Activated B cell treated with CpG ODN at 0.5 μM for 24 hours (primary cell): ENCODE data around the gene PROSER3. TPM values are rescaled to one million over a fixed set of nuclear protein-coding genes. Genes with fewer than 3 reads are reported as not detected.

ENCODE experiments used
- ATAC-seq: fragments of 200-7000 bp; cut with Tn5 transposase; one replicate; pipeline ENCODE4 v1.10.0; 2021; ENCODE audit warnings: low read depth, mild to moderate bottlenecking, moderate library complexity
- CTCF ChIA-PET: fragments of 350-600 bp; sonication (Branson Sonifier 250); formaldehyde crosslinking; loops from one replicate; lab custom pipeline; 2021; ENCODE audit warnings: antibody characterized with exemption; lab: Charles Lee
- POLR2A ChIA-PET: fragments of 350-600 bp; sonication (Branson Sonifier 250); formaldehyde crosslinking; loops from one replicate; lab custom pipeline; 2021; ENCODE audit warnings: antibody characterized with exemption; lab: Charles Lee
- DNase-seq: peaks from one replicate; pipeline ENCODE4 v3.0.0; 2022
- H3K27ac Mint-ChIP-seq: one replicate; pipeline ENCODE4 v1.8.0; 2020; ENCODE audit warnings: mixed read lengths
- H3K27me3 Mint-ChIP-seq: one replicate; pipeline ENCODE4 v1.8.0; 2021; ENCODE audit warnings: mixed read lengths
- H3K36me3 Mint-ChIP-seq: one replicate; pipeline ENCODE4 v1.8.0; 2021; ENCODE audit warnings: low read depth, mixed read lengths
- H3K4me1 Mint-ChIP-seq: one replicate; pipeline ENCODE4 v1.8.0; 2021; ENCODE audit warnings: mixed read lengths
- H3K4me3 Mint-ChIP-seq: one replicate; pipeline ENCODE4 v1.8.0; 2020; ENCODE audit warnings: mild to moderate bottlenecking, mixed read lengths
- H3K9me3 Mint-ChIP-seq: one replicate; pipeline ENCODE4 v1.8.0; 2020; ENCODE audit warnings: mixed read lengths
- intact Hi-C: fragments of 100-400 bp; cut with micrococcal nuclease; formaldehyde crosslinking; loops from one replicate; pipeline ENCODE4 v1.15.1; 2024
- total RNA-seq: library from RNA; stranded (reverse); gene quantifications from 2 replicates; pipeline ENCODE4 v1.2.3, GENCODE V29; 2022
- TF ChIP-seq, protein P1 (sequence below): fragments of 200-600 bp; IDR thresholded peaks from one replicate; pipeline ENCODE4 v1.8.0; 2022; ENCODE audit warnings: antibody characterized with exemption, mild to moderate bottlenecking

Gene PROSER3
- total RNA-seq, 1 donor from 2014 or later = 60.5 TPM

DNA sequence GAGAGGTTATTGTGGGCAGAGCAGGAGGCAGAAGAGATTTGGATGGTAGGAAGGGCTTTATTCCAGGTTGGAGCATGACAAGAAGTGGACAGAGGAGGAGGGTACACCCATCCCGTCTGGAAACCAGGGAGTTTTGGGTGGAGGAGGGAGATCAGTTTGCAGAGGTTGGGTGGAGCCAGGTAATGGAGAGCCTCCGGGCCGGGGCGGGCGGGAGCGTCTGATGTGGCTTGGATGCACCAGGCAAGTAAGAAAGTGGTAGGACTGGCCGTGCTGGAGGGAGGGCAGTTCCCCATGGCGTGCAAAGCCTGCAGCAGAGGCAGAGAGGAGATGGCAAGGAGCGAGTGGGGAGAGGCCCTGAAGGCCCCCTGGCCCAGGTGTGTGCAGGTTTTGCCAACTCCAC, 26.6 kb upstream of the PROSER3 start:
- Mint-ChIP-seq H3K4me3 (no peak overlapping the region), H3K27me3 (no peaks in the 10 kb centered on the region), H3K36me3 (peaks cover 84% of the 10 kb centered on the region), H3K9me3 (no peaks in the 10 kb centered on the region), H3K27ac (peak overlapping the region; percentile 32), H3K4me1 (peaks cover 9% of the 10 kb centered on the region)
- DNase-seq (no peak), ATAC-seq (no peak)
- ChIA-PET POLR2A (interaction anchor here (1.3 to 1.5 kb wide), 2 partner anchors 9 kb away, joined by 5 to 6 read pairs; no protein-coding TSS in a partner anchor), CTCF (no interaction called here)
- TF ChIP-seq, protein P1, sequence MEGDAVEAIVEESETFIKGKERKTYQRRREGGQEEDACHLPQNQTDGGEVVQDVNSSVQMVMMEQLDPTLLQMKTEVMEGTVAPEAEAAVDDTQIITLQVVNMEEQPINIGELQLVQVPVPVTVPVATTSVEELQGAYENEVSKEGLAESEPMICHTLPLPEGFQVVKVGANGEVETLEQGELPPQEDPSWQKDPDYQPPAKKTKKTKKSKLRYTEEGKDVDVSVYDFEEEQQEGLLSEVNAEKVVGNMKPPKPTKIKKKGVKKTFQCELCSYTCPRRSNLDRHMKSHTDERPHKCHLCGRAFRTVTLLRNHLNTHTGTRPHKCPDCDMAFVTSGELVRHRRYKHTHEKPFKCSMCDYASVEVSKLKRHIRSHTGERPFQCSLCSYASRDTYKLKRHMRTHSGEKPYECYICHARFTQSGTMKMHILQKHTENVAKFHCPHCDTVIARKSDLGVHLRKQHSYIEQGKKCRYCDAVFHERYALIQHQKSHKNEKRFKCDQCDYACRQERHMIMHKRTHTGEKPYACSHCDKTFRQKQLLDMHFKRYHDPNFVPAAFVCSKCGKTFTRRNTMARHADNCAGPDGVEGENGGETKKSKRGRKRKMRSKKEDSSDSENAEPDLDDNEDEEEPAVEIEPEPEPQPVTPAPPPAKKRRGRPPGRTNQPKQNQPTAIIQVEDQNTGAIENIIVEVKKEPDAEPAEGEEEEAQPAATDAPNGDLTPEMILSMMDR = no peak
- intact Hi-C loops = no loop called here

- TF ChIP-seq, protein P1 = no peak
- H3K27ac Mint-ChIP-seq = no peak overlapping the region
- H3K4me1 Mint-ChIP-seq = peaks cover 15% of the 10 kb centered on the region
- no peak for ATAC-seq
- H3K4me3 Mint-ChIP-seq = no peak overlapping the region
- H3K27me3 Mint-ChIP-seq = no peaks in the 10 kb centered on the region
- peaks cover 84% of the 10 kb centered on the region for H3K36me3 Mint-ChIP-seq
- no peak for DNase-seq
- H3K9me3 Mint-ChIP-seq = no peaks in the 10 kb centered on the region
- CTCF ChIA-PET = no interaction called here
- intact Hi-C loops = no loop called here
- POLR2A ChIA-PET = interaction anchor here (1.5 kb wide), 1 partner anchor 9 kb away, joined by 5 read pairs; no protein-coding TSS in a partner anchor
Observed at GRCh38 chr19:35731779-35732405, 26.1 kb upstream of the PROSER3 start.

- TF ChIP-seq, protein P1 = no peak
- ChIA-PET POLR2A (interaction anchor here (1.5 kb wide), 1 partner anchor 8 kb away, joined by 5 read pairs; no protein-coding TSS in a partner anchor), CTCF (no interaction called here)
- Mint-ChIP-seq H3K4me1 (peaks cover 22% of the 10 kb centered on the region), H3K27ac (no peak overlapping the region), H3K4me3 (no peak overlapping the region), H3K36me3 (peaks cover 85% of the 10 kb centered on the region), H3K9me3 (no peaks in the 10 kb centered on the region), H3K27me3 (no peaks in the 10 kb centered on the region)
- intact Hi-C loops = no loop called here
- DNase-seq (no peak), ATAC-seq (no peak)
Observed at GRCh38 chr19:35732540-35733179, 25.3 kb upstream of the PROSER3 start.

GRCh38 chr19:35733180-35734125, 24.5 kb upstream of the PROSER3 start:
- no peaks in the 10 kb centered on the region for H3K9me3 Mint-ChIP-seq
- H3K27ac Mint-ChIP-seq = peak overlapping the region; percentile 61
- H3K27me3 Mint-ChIP-seq = no peaks in the 10 kb centered on the region
- ChIA-PET POLR2A (interaction anchor here (1.3 to 1.5 kb wide), 2 partner anchors 7 to 14 kb away, joined by 3 to 5 read pairs; partner anchors contain the start of gene LIN37), CTCF (no interaction called here)
- H3K4me1 Mint-ChIP-seq = peaks cover 24% of the 10 kb centered on the region
- peaks cover 85% of the 10 kb centered on the region for H3K36me3 Mint-ChIP-seq
- no peak for DNase-seq
- TF ChIP-seq, protein P1 = no peak
- no peak overlapping the region for H3K4me3 Mint-ChIP-seq
- intact Hi-C loops = no loop called here
- ATAC-seq = peak; percentile 63
